GM12878 (cell line): ENCODE results near the gene PRKCZ. TPM values are rescaled to one million over a fixed set of nuclear protein-coding genes. Genes with fewer than 3 reads are reported as not detected.

Source experiments
- ATAC-seq: fragments of 200-7000 bp; cut with Tn5 transposase; 3 replicates; pipeline ENCODE4 v1.9.1; 2020; ENCODE audit warnings: mild to moderate bottlenecking, moderate library complexity
- BruUV-seq: library from RNA; stranded (reverse); fragments of 400-500 nt; replicated peaks from 2 replicates; lab custom pipeline; 2021; lab: Mats Ljungman, UMichigan
- CTCF ChIA-PET: fragments of 300-600 bp; sonication (Branson Sonifier 250); formaldehyde crosslinking; extraction: SDS; loops from one replicate; lab custom pipeline; 2021; ENCODE audit warnings: inconsistent platforms; lab: Yijun Ruan, JAX
- POLR2A ChIA-PET: fragments of 350-600 bp; formaldehyde crosslinking; extraction: SDS; loops from one replicate; lab custom pipeline; 2021; ENCODE audit warnings: inconsistent platforms; lab: Charles Lee
- RAD21 ChIA-PET: fragments of 300-600 bp; sonication (Branson Sonifier 250); formaldehyde crosslinking; loops from one replicate; lab custom pipeline; 2023; ENCODE audit warnings: antibody characterized with exemption; ENCODE audit not compliant: unreplicated experiment; lab: Charles Lee
- SMC1A ChIA-PET: fragments of 300-600 bp; sonication (Branson Sonifier 250); formaldehyde crosslinking; loops from one replicate; lab custom pipeline; 2023; ENCODE audit not compliant: unreplicated experiment, uncharacterized antibody; lab: Charles Lee
- DNase-seq: peaks from one replicate; pipeline ENCODE4 v3.0.0-alpha.2; 2011; ENCODE audit warnings: low read depth, low spot score
- FAIRE-seq: peaks from 3 replicates; lab custom pipeline; 2011; peaks lifted over from hg19 to GRCh38; lab: Jason Lieb, UNC
- H2AFZ ChIP-seq: 2 replicates; pipeline ENCODE4 v1.6.0; 2011; ENCODE audit warnings: low read depth, low read length, control low read depth; ENCODE audit not compliant: control insufficient read depth
- H3K27ac ChIP-seq: 2 replicates; pipeline ENCODE4 v1.5.1; 2011; ENCODE audit warnings: control low read depth; ENCODE audit not compliant: control insufficient read depth, insufficient read depth
- H3K27me3 ChIP-seq, 2 experiments: replicated peaks in 1 of 2; 2 replicates each; pipeline versions ENCODE4 v1.6.0 to v1.6.1; 2011; ENCODE audit warnings: low read length in 1 of 2; ENCODE audit not compliant: control insufficient read depth in 2 of 2, insufficient read depth in 2 of 2
- H3K36me3 ChIP-seq, 2 experiments: 2 replicates each; pipeline ENCODE4 v1.5.1; 2011; ENCODE audit warnings: low read length in 1 of 2; ENCODE audit not compliant: control insufficient read depth in 2 of 2, insufficient read depth in 2 of 2
- H3K4me1 ChIP-seq: 2 replicates; pipeline ENCODE4 v1.6.1; 2011; ENCODE audit warnings: mild to moderate bottlenecking, low read length, moderate library complexity, mixed read lengths; ENCODE audit not compliant: control insufficient read depth, insufficient read depth
- H3K4me2 ChIP-seq: 2 replicates; pipeline ENCODE4 v1.6.0; 2011; ENCODE audit warnings: control low read depth; ENCODE audit not compliant: control insufficient read depth, insufficient read depth
- H3K4me3 ChIP-seq: fragments of 200-600 bp; sonication (generic); 2 replicates; pipeline ENCODE4 v1.5.1; 2016
- H3K79me2 ChIP-seq: 2 replicates; pipeline ENCODE4 v1.6.0; 2011; ENCODE audit warnings: low read length; ENCODE audit not compliant: control insufficient read depth, insufficient read depth
- H3K9ac ChIP-seq: 2 replicates; pipeline ENCODE4 v1.8.0; 2011; ENCODE audit warnings: low read length, control low read depth, mixed read lengths; ENCODE audit not compliant: control insufficient read depth, insufficient read depth
- H3K9me3 ChIP-seq: replicated peaks from 3 replicates; pipeline ENCODE4 v1.5.1; 2011; ENCODE audit warnings: mild to moderate bottlenecking, low read length; ENCODE audit not compliant: control insufficient read depth, insufficient read depth
- H4K20me1 ChIP-seq: 2 replicates; pipeline ENCODE4 v1.6.0; 2011; ENCODE audit not compliant: control insufficient read depth, insufficient read depth
- CBX5 ChIP-seq: sonication (generic); IDR thresholded peaks from 2 replicates; pipeline ENCODE4 v1.6.1; 2016; ENCODE audit warnings: low read depth, moderate library complexity, mild to moderate bottlenecking, inconsistent platforms
- CHD4 ChIP-seq: fragments of 200-600 bp; sonication (generic); IDR thresholded peaks from 2 replicates; pipeline ENCODE4 v1.6.1; 2016; ENCODE audit warnings: mild to moderate bottlenecking
- EED ChIP-seq: sonication (generic); IDR thresholded peaks from 2 replicates; pipeline ENCODE4 v1.6.1; 2016; ENCODE audit warnings: antibody characterized with exemption, low read depth
- JUNB ChIP-seq: IDR thresholded peaks from 2 replicates; pipeline ENCODE4 v1.6.1; 2016; ENCODE audit warnings: antibody characterized with exemption, mild to moderate bottlenecking
- KAT2A ChIP-seq: conservative IDR thresholded peaks from 2 replicates; pipeline ENCODE4 v1.6.1; 2011; ENCODE audit warnings: low read depth, low read length; ENCODE audit not compliant: control insufficient read depth
- MTA2 ChIP-seq: fragments of 450-650 bp; IDR thresholded peaks from 2 replicates; pipeline ENCODE4 v1.6.1; 2016; ENCODE audit warnings: low read depth, mild to moderate bottlenecking, moderate library complexity
- MYC ChIP-seq: IDR thresholded peaks from 2 replicates; pipeline ENCODE4 v1.6.1; 2011; ENCODE audit warnings: mild to moderate bottlenecking, low read length, moderate library complexity, inconsistent platforms; ENCODE audit not compliant: insufficient read depth, insufficient replicate concordance, insufficient read length, severe bottlenecking
- NBN ChIP-seq: fragments of 450-650 bp; IDR thresholded peaks from 2 replicates; pipeline ENCODE4 v1.6.1; 2016
- RB1 ChIP-seq: fragments of 450-650 bp; formaldehyde crosslinking; IDR thresholded peaks from 2 replicates; pipeline ENCODE4 v1.6.1; 2017; ENCODE audit warnings: mild to moderate bottlenecking, borderline replicate concordance
- STAT1 ChIP-seq: fragments of 450-650 bp; conservative IDR thresholded peaks from 2 replicates; pipeline ENCODE4 v1.6.1; 2014; ENCODE audit warnings: antibody characterized with exemption, mild to moderate bottlenecking
- TAF1 ChIP-seq: IDR thresholded peaks from 2 replicates; pipeline ENCODE4 v1.6.1; 2011; ENCODE audit warnings: mild to moderate bottlenecking, low read depth, low read length, borderline replicate concordance
- TCF12 ChIP-seq: IDR thresholded peaks from 2 replicates; pipeline ENCODE4 v1.6.1; 2011; ENCODE audit warnings: low read depth, mild to moderate bottlenecking, low read length
- ZNF687 ChIP-seq: fragments of 450-650 bp; IDR thresholded peaks from 2 replicates; pipeline ENCODE4 v1.6.1; 2017; ENCODE audit warnings: mild to moderate bottlenecking, moderate library complexity
- WGBS: methylation state at CpG from one replicate; pipeline ENCODE4 v1.1.6; 2016; ENCODE audit warnings: low lambda C conversion rate; ENCODE audit not compliant: insufficient replicate concordance, insufficient coverage; ENCODE audit errors: missing lambda C conversion rate; 5-methylcytosine and 5-hydroxymethylcytosine counted together
- in situ Hi-C: fragments of 300-500 bp; cut with MboI; formaldehyde crosslinking; loops from 9 replicates; pipeline ENCODE4 v1.14.3; 2018; ENCODE audit warnings: mixed read lengths
- intact Hi-C: fragments of 100-400 bp; cut with micrococcal nuclease; formaldehyde crosslinking; loops from one replicate; pipeline ENCODE4 v1.14.2; 2022; ENCODE audit not compliant: unreplicated experiment
- polyA plus RNA-seq, 11 experiments: library from polyadenylated mRNA; depleted of rRNA in 4 of 11; unstranded in 6 of 11; stranded (reverse) in 5 of 11; fragments of >200 nt; fragmentation: Nextera tagmentation in 4 of 11; fragmentation: Illumina TruSeq in 1 of 11; extraction: Ambion mirVana in 4 of 11; extraction: Trizol in 1 of 11; gene quantifications; 1 replicate in 1 of 11; 2 replicates in 10 of 11; pipeline versions ENCODE4 v1.2.1 to v1.2.3, GENCODE V29; 2011 to 2016; ENCODE audit warnings: inconsistent platforms in 2 of 11, missing spikeins in 2 of 11, low read depth in 1 of 11
- total RNA-seq, 4 experiments: library from RNA; depleted of rRNA in 3 of 4; stranded (reverse); fragments of >200 nt in 3 of 4; fragmentation: Illumina TruSeq in 1 of 4; extraction: Trizol in 1 of 4; gene quantifications; 2 replicates each; pipeline versions ENCODE4 v1.2.1 to v1.2.3, GENCODE V29; 2013 to 2021

Gene PRKCZ
- total and polyA plus RNA-seq, 10 of the 15 experiments (the other 5 are each of a cell fraction or from before 2014, with no cell fraction given): 0.05 to 1.9 (median 0.64) TPM; not detected in 1

- no TSS peak for BruUV-seq
These were observed 182.8 kb downstream of the PRKCZ start for GRCh38 chr1:2232916-2233438.

GRCh38 chr1:2233468-2233867, 183.3 kb downstream of the PRKCZ start:
- peak overlapping the region; percentile 34; the same call in 1 of the 2 replicates for H3K9ac ChIP-seq
- in situ Hi-C loops (no loop called here), intact Hi-C loops (loop anchor here (10.0 kb wide), 1 partner anchor 61 kb away; no protein-coding TSS in a partner anchor)
- no TSS peak for BruUV-seq
- ChIA-PET CTCF (interaction anchor here (0.6 to 1.9 kb wide), 4 partner anchors 9 to 146 kb away, joined by 3 to 8 read pairs (median 3); partner anchors contain the start of gene FAAP20), SMC1A (interaction anchor here (0.6 to 1.6 kb wide), 3 partner anchors 14 to 82 kb away, joined by 3 to 4 read pairs (median 3); partner anchors contain the start of gene FAAP20), POLR2A (interaction anchor here (0.7 to 1.5 kb wide), 2 partner anchors 10 to 67 kb away, joined by 3 read pairs; no protein-coding TSS in a partner anchor), RAD21 (interaction anchor here (1.5 to 3.0 kb wide), 3 partner anchors 29 to 83 kb away, joined by 4 to 13 read pairs (median 4); no protein-coding TSS in a partner anchor)
- 0 out of 2 replicates have a peak, but pooled peaks cover 8% of the 10 kb centered on the region for H4K20me1 ChIP-seq
- peaks cover 34% of the 10 kb centered on the region for H3K4me1 ChIP-seq
- peaks cover 0 to 2% of the 10 kb centered on the region in 2 experiments; a peak in 2 of 4 replicates for H3K36me3 ChIP-seq
- peaks cover 74% of the 10 kb centered on the region for H3K79me2 ChIP-seq
- H3K4me2 ChIP-seq: peak overlapping the region; percentile 88
- ATAC-seq (no peak), DNase-seq (no peak), FAIRE-seq (no peak)
- no peaks in the 10 kb centered on the region for H3K27me3 ChIP-seq
- H3K4me3 ChIP-seq: peak overlapping the region; percentile 57; the same call in 1 of the 2 replicates
- no peak overlapping the region for H2AFZ ChIP-seq
- no peaks in the 10 kb centered on the region for H3K9me3 ChIP-seq
- peak overlapping the region; percentile 61; the same call in 1 of the 2 replicates for H3K27ac ChIP-seq
- 64% methylated on average over 12 of the region's 12 CpGs for WGBS
- no peak for TF ChIP-seq JUNB
- TF ChIP-seq CHD4: no peak
- no peak for TF ChIP-seq KAT2A
- no peak for TF ChIP-seq CBX5
- no peak for TF ChIP-seq TAF1
- no peak for TF ChIP-seq EED
- TF ChIP-seq ZNF687: no peak
- no peak for TF ChIP-seq TCF12
- TF ChIP-seq MTA2: no peak
- no peak for TF ChIP-seq RB1
- TF ChIP-seq STAT1: no peak
- no peak for TF ChIP-seq MYC

More at GRCh38 chr1:2232916-2233438, 182.8 kb downstream of the PRKCZ start:
- FAIRE-seq (no peak), ATAC-seq (no peak), DNase-seq (no peak)
- TF ChIP-seq NBN: no peak
- in situ Hi-C loops (no loop called here), intact Hi-C loops (loop anchor here (10.0 kb wide), 1 partner anchor 62 kb away; no protein-coding TSS in a partner anchor)
- ChIA-PET CTCF (interaction anchor here (1.0 kb wide), 1 partner anchor 146 kb away, joined by 3 read pairs; no protein-coding TSS in a partner anchor), RAD21 (interaction anchor here (3.0 kb wide), 1 partner anchor 67 kb away, joined by 13 read pairs; no protein-coding TSS in a partner anchor), POLR2A (no interaction called here), SMC1A (interaction anchor here (0.8 to 1.6 kb wide), 2 partner anchors 13 to 38 kb away, joined by 3 to 4 read pairs; partner anchors contain the start of gene FAAP20)
- peaks cover 72% of the 10 kb centered on the region for H3K79me2 ChIP-seq
- peaks cover 0 to 2% of the 10 kb centered on the region in 2 experiments; a peak in 2 of 4 replicates for H3K36me3 ChIP-seq
- H3K4me2 ChIP-seq: peak overlapping the region; percentile 97
- no peak overlapping the region for H3K27ac ChIP-seq
- peaks cover 34% of the 10 kb centered on the region for H3K4me1 ChIP-seq
- H3K9me3 ChIP-seq: no peaks in the 10 kb centered on the region
- H4K20me1 ChIP-seq: 0 out of 2 replicates have a peak, but pooled peaks cover 8% of the 10 kb centered on the region
- H2AFZ ChIP-seq: no peak overlapping the region
- no peak overlapping the region for H3K9ac ChIP-seq
- 80% methylated on average over 23 of the region's 23 CpGs for WGBS
- H3K4me3 ChIP-seq: no peak overlapping the region; the same call in 1 of the 2 replicates
- H3K27me3 ChIP-seq: no peaks in the 10 kb centered on the region
